ENCODE data around the gene TSPAN9. TPM values are rescaled to one million over a fixed set of nuclear protein-coding genes. Genes with fewer than 3 reads are reported as not detected.

Gene TSPAN9
- total RNA-seq, 1 donor from 2014 or later = 22.4 TPM

- DNase-seq (ENCODE audit: low spot score in 2 of 2) (no peak), FAIRE-seq (no peak)
Measured at GRCh38 chr12:3119192-3119755, 42.1 kb downstream of the TSPAN9 start.

GRCh38 chr12:3119756-3120601, 42.8 kb downstream of the TSPAN9 start:
- DNase-seq (ENCODE audit: low spot score in 2 of 2) = no peak
- no peak for FAIRE-seq

GRCh38 chr12:3120701-3121100, 43.5 kb downstream of the TSPAN9 start:
- FAIRE-seq = no peak
- no peak for DNase-seq (ENCODE audit: low spot score in 2 of 2)

GRCh38 chr12:3122841-3123678, 45.9 kb downstream of the TSPAN9 start:
- FAIRE-seq = no peak
- DNase-seq (ENCODE audit: low spot score in 2 of 2) = no peak

GRCh38 chr12:3123729-3124128, 46.5 kb downstream of the TSPAN9 start:
- no peak for DNase-seq (ENCODE audit: low spot score in 2 of 2)
- no peak for FAIRE-seq

- FAIRE-seq (no peak), DNase-seq (ENCODE audit: low spot score in 2 of 2) (no peak)
Measured at GRCh38 chr12:3124917-3125316, 47.7 kb downstream of the TSPAN9 start.

GRCh38 chr12:3125674-3126073, 48.5 kb downstream of the TSPAN9 start:
- no peak for FAIRE-seq

GRCh38 chr12:3127832-3128231, 50.7 kb downstream of the TSPAN9 start:
- FAIRE-seq = no peak
- DNase-seq (ENCODE audit: low spot score in 2 of 2) = no peak

More at GRCh38 chr12:3125674-3126073, 48.5 kb downstream of the TSPAN9 start:
- peak in 1 of 2 donors; percentile 43 for DNase-seq (ENCODE audit: low spot score in 2 of 2)

GRCh38 chr12:3128498-3129293, 51.5 kb downstream of the TSPAN9 start:
- DNase-seq (ENCODE audit: low spot score in 2 of 2) (no peak), FAIRE-seq (no peak)

- FAIRE-seq (no peak), DNase-seq (ENCODE audit: low spot score in 2 of 2) (no peak)
Measured at GRCh38 chr12:3129301-3130056, 52.3 kb downstream of the TSPAN9 start.

GRCh38 chr12:3130057-3130830, 53.1 kb downstream of the TSPAN9 start:
- no peak for FAIRE-seq
- DNase-seq (ENCODE audit: low spot score in 2 of 2) = no peak

- no peak for DNase-seq (ENCODE audit: low spot score in 2 of 2)
- no peak for FAIRE-seq
Measured at GRCh38 chr12:3131129-3131528, 54.0 kb downstream of the TSPAN9 start.

GRCh38 chr12:3132636-3133404, 55.6 kb downstream of the TSPAN9 start:
- FAIRE-seq (no peak), DNase-seq (ENCODE audit: low spot score in 2 of 2) (no peak)

- FAIRE-seq (no peak), DNase-seq (ENCODE audit: low spot score in 2 of 2) (no peak)
Measured at GRCh38 chr12:3133405-3133783, 56.2 kb downstream of the TSPAN9 start.

GRCh38 chr12:3134126-3134525, 56.9 kb downstream of the TSPAN9 start:
- FAIRE-seq (no peak), DNase-seq (ENCODE audit: low spot score in 2 of 2) (no peak)

- DNase-seq (ENCODE audit: low spot score in 2 of 2) = no peak
- FAIRE-seq = no peak
Measured at GRCh38 chr12:3134526-3135135, 57.5 kb downstream of the TSPAN9 start.
